Measurements from ENCODE around the gene CNTFR. TPM values are rescaled to one million over a fixed set of nuclear protein-coding genes. Genes with fewer than 3 reads are reported as not detected.
"Not testable (repeated sequence)": the region's sequence is repeated elsewhere in the genome, so short reads cannot be mapped to it uniquely, and the experiment has no call there.

Gene CNTFR
- polyA plus RNA-seq (2012; ENCODE audit: insufficient read depth, insufficient read length), result 2.0 TPM

DNA sequence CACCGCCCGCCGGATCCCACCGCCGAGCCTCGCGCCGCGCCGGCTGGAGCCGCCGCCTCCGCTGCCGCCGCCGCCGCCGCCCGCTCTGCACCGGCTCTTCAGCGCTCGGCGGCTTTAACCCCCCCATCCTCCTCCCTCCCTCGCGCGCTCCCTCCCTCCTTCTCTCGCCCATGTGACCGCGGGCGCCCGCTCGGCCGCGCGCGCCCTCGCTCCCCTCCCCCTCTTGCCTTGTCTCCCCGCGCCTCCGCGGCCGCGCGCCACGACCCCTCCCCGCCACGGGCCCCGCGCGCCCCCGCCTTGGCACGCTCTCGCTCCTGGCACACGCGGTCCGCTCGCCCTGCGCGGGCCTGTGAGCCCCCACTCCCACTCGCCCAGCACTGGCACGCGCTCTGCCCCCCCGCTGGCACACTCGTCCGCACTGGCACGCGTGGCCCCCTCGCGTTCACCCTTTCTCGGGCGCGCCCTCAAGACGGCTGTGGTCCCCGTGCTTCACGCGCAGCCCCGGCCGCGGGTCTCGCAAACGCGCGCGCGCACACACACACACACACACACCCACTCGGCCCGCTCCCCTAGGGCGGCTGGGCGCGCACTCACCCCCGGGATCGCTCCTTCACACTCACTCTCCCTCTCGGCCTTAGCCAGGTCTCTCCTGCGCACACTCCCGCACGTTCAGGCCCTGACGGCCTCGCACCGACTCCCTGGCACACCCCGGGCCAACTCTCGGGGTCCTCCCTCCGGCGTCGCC, at the start of gene CNTFR:
CNTFR (minus strand) TSS at position 89 of the 745 bp plus-strand sequence. CDS start 20,743 bp downstream, outside the sequence.
- DNase-seq (ENCODE audit: low read depth, low spot score), result peak; percentile 40
- H3K4me3 ChIP-seq (ENCODE audit: low read length), result peak within 1 kb of the TSS; percentile 45

GRCh38 chr9:34639322-34639721, 49.8 kb upstream of the CNTFR start:
- DNase-seq (ENCODE audit: low read depth, low spot score); H3K4me3 ChIP-seq (ENCODE audit: low read length): not testable (repeated sequence)

DNA sequence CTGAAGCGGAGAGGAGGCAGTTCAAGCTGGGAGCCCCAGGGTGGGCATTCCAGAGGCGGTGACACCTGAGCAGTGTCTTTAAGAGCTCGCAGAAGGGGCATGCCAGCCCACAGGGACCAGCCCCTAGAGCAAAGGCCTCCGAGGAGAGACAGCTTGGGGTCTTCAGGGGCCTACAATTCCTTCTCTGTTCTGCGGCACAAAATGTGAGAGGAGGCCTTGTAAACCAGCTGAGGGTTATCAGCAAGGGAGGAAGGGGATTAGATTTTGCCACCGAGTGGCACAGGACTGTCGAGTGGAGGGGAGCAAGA, 48.6 kb upstream of the CNTFR start:
- no peak for DNase-seq (ENCODE audit: low read depth, low spot score)
- peak overlapping the region; percentile 91 for H3K4me3 ChIP-seq (ENCODE audit: low read length)

DNA sequence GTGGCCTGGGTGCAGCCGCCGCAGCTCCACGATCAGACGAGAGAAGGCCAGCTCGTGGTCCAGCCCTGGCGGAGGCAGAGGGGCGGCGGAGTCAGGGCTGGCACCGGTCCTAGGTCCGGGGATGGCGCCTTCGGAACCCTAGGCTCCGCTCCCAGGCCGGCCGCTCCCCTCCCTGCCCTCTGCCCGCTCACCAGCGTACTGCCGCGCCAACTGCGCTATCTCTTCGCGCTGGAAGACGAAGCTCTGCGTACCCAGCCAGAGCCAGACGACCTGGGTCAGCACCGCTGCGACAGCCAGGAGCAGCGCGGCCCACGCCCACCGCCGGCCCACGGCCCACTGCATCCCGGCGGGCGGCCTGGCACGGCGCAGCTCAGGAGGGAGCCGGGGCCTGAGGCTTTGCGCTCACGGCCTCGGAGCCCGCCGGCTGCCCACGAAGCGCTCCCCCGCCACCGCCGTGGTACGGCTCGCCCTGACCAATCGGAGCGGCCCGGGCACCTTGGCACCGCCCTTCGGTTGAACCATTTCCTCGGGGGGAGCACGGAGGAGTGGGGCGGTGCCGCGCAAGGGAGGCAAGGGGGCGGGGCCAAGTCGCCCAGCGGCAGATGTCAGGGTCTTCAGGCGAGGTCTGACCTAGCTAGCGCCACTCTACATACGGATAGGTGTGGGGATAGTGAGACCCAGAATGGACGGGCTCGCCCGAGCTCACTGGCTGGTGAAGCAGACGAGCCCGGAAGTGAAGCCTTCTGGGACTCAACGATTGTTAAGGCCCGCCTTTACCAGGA, 48.0 kb upstream of the CNTFR start, which contains the start of gene SIGMAR1:
SIGMAR1 (minus strand) TSS at position 432 of the 782 bp plus-strand sequence; CDS start at position 342, 90 bp downstream.
- DNase-seq (ENCODE audit: low read depth, low spot score), result peak; percentile 89
- peak within 1 kb of the TSS; percentile 91 for H3K4me3 ChIP-seq (ENCODE audit: low read length)

- H3K4me3 ChIP-seq (ENCODE audit: low read length), result peak overlapping the region; percentile 91
- no peak for DNase-seq (ENCODE audit: low read depth, low spot score)
Measured at GRCh38 chr9:34636791-34637355, 47.3 kb upstream of the CNTFR start.

GRCh38 chr9:34635556-34635955, 46.0 kb upstream of the CNTFR start:
- no peak for DNase-seq (ENCODE audit: low read depth, low spot score)
- no peak overlapping the region for H3K4me3 ChIP-seq (ENCODE audit: low read length)

GRCh38 chr9:34634551-34635248, 45.2 kb upstream of the CNTFR start:
- DNase-seq (ENCODE audit: low read depth, low spot score), result no peak
- no peak overlapping the region for H3K4me3 ChIP-seq (ENCODE audit: low read length)

GRCh38 chr9:34633851-34634550, 44.5 kb upstream of the CNTFR start:
- no peak overlapping the region for H3K4me3 ChIP-seq (ENCODE audit: low read length)
- DNase-seq (ENCODE audit: low read depth, low spot score), result peak; percentile 73

- no peak for DNase-seq (ENCODE audit: low read depth, low spot score)
- H3K4me3 ChIP-seq (ENCODE audit: low read length), result no peak overlapping the region
Measured at GRCh38 chr9:34633166-34633565, 43.6 kb upstream of the CNTFR start.

GRCh38 chr9:34630402-34631154, 41.1 kb upstream of the CNTFR start:
- no peak overlapping the region for H3K4me3 ChIP-seq (ENCODE audit: low read length)
- no peak for DNase-seq (ENCODE audit: low read depth, low spot score)

DNA sequence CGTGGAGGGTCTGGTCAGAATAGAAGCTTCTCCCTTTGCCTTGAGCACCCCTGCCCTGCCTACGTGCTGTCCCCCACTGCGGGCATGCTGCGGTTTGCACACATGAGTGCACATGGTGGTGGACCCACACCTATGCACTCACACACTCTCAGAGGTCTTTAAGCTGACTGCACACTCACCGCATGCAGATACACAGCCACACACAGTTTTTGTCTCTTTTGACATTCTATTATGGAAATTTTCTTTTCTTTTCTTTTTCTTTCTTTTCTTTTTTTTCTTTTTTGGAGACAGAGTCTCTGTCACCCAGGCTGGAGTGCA, 39.9 kb upstream of the CNTFR start:
- no peak for DNase-seq (ENCODE audit: low read depth, low spot score)
- no peak overlapping the region; the same call in 1 of the 2 replicates for H3K4me3 ChIP-seq (ENCODE audit: low read length)

DNA sequence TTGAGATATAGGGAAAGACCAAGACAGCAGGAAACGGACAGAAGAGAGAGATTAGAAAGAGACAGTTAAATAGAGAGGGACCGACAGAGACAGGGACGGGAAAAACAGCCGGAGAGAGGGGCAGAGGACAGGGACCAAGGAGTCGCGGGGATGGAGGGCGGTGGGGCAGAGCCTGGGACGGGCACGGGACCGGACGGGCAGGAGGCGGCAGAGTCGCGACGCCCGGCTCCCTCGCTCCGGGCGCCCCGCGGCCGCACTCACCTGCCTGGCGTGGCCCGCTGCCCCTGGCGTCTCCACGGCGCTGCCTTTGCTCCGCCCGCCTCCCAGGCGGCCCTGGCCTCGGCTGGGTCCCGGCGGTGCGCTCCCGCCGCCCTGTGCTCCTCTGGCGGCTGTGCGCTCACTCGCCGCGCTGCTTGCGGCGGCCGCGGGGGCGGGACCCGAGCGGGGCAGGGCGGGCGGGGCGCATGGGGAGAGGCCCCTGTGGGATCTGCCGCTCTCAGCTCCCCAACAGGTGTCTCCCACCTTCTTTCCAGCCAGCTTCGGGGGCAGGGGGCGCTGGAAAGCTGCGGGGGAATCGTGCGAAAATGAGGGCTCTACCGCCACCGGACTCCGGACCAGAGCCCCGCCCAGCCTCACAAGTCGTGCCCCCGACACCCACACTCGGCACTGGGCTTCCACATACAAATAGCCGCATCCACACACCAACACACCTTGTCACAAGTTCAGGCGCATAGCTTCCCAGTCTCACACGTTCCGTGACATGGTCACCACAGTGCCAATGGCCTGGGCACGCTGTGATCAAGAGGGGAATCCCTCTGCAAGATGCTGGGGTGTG, 39.3 kb upstream of the CNTFR start, which contains the start of gene ARID3C:
ARID3C (minus strand) TSS at position 411 of the 835 bp plus-strand sequence. CDS start 1,052 bp downstream, outside the sequence.
- H3K4me3 ChIP-seq (ENCODE audit: low read length), result peak within 1 kb of the TSS; percentile 28
- DNase-seq (ENCODE audit: low read depth, low spot score), result no peak

DNA sequence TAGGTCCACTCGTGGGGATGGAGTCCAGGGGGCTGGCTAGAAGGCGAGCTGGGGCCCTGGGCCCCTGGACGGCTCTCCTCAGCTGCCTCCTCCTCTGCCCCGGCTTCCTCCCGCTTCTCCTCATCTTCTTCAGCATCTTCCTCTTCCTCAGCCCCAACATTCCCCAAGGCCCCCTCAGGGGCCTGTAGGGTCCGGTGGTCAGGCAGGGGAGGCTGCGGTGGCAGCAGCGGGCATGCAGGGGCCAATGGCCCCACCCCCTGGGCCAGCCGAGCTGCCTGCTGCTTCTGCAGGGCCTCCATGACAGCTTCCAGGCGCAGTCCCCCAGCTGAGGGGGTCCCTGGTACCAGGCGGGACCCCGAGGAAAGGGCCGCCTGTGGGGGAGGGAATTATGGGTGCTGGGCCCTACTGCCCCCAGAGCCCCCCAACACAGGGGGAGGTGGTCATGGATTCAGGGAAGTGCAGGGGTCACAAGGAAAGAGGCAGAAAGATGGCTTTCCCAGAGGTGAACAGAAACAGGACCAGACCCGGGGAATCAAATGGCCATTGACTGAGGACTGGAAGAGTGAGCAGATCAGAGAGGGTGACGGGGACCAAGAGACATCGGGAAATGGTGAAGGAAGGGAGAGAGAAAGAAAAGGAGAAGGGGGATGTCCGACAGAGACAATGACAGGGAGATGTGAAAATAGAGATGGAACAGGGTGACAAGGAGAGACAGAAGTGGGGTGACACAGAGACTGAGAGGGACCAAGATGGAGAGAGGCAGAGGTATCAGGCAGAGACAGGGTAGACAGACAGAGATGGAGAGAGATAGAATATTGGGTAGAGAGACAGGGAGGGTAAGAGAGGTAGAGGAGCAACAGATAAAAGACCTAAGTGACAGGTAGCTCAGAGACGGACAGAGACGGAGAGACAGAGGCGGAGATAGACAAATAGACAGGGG, 38.5 kb upstream of the CNTFR start:
- no peak overlapping the region for H3K4me3 ChIP-seq (ENCODE audit: low read length)
- DNase-seq (ENCODE audit: low read depth, low spot score), result no peak

DNA sequence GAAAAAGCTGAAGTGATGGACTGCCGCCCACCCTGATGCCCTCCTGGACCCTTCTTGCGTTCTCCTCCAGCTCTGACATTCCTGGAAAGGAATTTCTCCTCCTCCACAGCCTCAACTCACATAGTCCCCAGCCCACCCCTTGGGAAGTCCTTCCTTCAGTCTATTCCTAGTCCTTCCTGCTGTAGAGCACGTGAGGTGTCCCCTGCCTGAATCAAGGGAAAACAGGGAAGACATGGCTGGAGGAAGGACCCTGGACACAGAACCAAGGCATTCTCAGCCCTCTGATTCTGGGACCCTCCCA, 35.6 kb upstream of the CNTFR start:
- H3K4me3 ChIP-seq (ENCODE audit: low read length), result no peak overlapping the region
- DNase-seq (ENCODE audit: low read depth, low spot score), result no peak

- no peak for DNase-seq (ENCODE audit: low read depth, low spot score)
- H3K4me3 ChIP-seq (ENCODE audit: low read length), result no peak overlapping the region
Measured at GRCh38 chr9:34624475-34625185, 35.1 kb upstream of the CNTFR start.

Data from Jurkat, Clone E6-1 (cell line).